Stimulated activated naive CD8-positive, alpha-beta T cell treated with anti-CD3 and anti-CD28 coated beads, Interleukin-15, Interleukin-2, amounts not matched to agents 100 ng/mL and 50 ng/mL, for 24 hours (primary cell): ENCODE measurements around the gene SSNA1.

Source experiments
- H3K27ac Mint-ChIP-seq: one replicate; pipeline ENCODE4 v1.8.0; 2021; ENCODE audit warnings: mild to moderate bottlenecking, mixed read lengths
- H3K27me3 Mint-ChIP-seq: one replicate; pipeline ENCODE4 v1.8.0; 2021; ENCODE audit warnings: mixed read lengths
- H3K36me3 Mint-ChIP-seq: one replicate; pipeline ENCODE4 v1.8.0; 2021; ENCODE audit warnings: low read depth, mixed read lengths
- H3K4me1 Mint-ChIP-seq: one replicate; pipeline ENCODE4 v1.8.0; 2021; ENCODE audit warnings: low read depth, mixed read lengths
- H3K4me3 Mint-ChIP-seq: one replicate; pipeline ENCODE4 v1.8.0; 2021; ENCODE audit warnings: mild to moderate bottlenecking, mixed read lengths
- H3K9me3 Mint-ChIP-seq: one replicate; pipeline ENCODE4 v1.8.0; 2021; ENCODE audit warnings: mixed read lengths

SSNA1 gene

GRCh38 chr9:137188490-137189296 is at the start of gene SSNA1, which contains the start of gene ANAPC2:
Gene SSNA1 (plus strand): TSS chr9:137188676. CDS start chr9:137188727, 51 bp downstream.
Gene ANAPC2 (minus strand): TSS chr9:137188560. CDS start chr9:137188532, 28 bp downstream.
- Mint-ChIP-seq H3K36me3 (peaks cover 9% of the 10 kb centered on the region), H3K4me3 (peak within 1 kb of the TSS; percentile 95), H3K4me1 (peaks cover 36% of the 10 kb centered on the region)

DNA sequence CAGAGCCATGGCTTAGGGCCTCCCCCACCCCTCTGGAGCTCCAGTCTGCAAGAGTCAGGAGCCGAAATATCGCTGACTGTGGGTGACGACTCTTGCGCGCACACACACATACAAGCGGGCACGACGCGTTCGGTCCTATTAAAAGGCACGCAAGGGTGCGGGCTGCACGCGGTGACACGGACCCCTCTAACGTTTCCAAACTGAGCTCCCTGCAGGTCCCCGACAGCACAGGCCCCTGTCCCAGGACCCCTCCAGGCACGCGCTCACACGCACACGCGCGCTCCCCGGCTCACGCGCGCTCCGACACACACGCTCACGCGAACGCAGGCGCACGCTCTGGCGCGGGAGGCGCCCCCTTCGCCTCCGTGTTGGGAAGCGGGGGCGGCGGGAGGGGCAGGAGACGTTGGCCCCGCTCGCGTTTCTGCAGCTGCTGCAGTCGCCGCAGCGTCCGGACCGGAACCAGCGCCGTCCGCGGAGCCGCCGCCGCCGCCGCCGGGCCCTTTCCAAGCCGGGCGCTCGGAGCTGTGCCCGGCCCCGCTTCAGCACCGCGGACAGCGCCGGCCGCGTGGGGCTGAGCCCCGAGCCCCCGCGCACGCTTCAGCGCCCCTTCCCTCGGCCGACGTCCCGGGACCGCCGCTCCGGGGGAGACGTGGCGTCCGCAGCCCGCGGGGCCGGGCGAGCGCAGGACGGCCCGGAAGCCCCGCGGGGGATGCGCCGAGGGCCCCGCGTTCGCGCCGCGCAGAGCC is 49.6 kb upstream of the SSNA1 start, which contains the start of gene GRIN1:
GRIN1 (plus strand) TSS at position 433 of the 746 bp plus-strand sequence. CDS start 333 bp downstream, outside the sequence.
- H3K4me3 Mint-ChIP-seq: no peak within 1 kb of the TSS
- H3K9me3 Mint-ChIP-seq: no peaks in the 10 kb centered on the region
- H3K27me3 Mint-ChIP-seq: peaks cover 60% of the 10 kb centered on the region
- H3K27ac Mint-ChIP-seq: no peak within 1 kb of the TSS
- H3K36me3 Mint-ChIP-seq: no peaks in the 10 kb centered on the region
- peaks cover 2% of the 10 kb centered on the region for H3K4me1 Mint-ChIP-seq

More at GRCh38 chr9:137188490-137189296, at the start of gene SSNA1, which contains the start of gene ANAPC2:
- Mint-ChIP-seq H3K27me3 (no peaks in the 10 kb centered on the region), H3K9me3 (no peaks in the 10 kb centered on the region), H3K27ac (peak within 1 kb of the TSS; percentile 93)

GRCh38 chr9:137139468-137140150 is 48.9 kb upstream of the SSNA1 start:
- Mint-ChIP-seq H3K36me3 (no peaks in the 10 kb centered on the region), H3K27ac (no peak overlapping the region), H3K9me3 (no peaks in the 10 kb centered on the region), H3K27me3 (peaks cover 61% of the 10 kb centered on the region), H3K4me1 (peaks cover 2% of the 10 kb centered on the region), H3K4me3 (no peak overlapping the region)

- H3K4me3 Mint-ChIP-seq: no peak overlapping the region
- H3K9me3 Mint-ChIP-seq: no peaks in the 10 kb centered on the region
- peaks cover 57% of the 10 kb centered on the region for H3K27me3 Mint-ChIP-seq
- H3K4me1 Mint-ChIP-seq: peaks cover 2% of the 10 kb centered on the region
- H3K36me3 Mint-ChIP-seq: no peaks in the 10 kb centered on the region
- H3K27ac Mint-ChIP-seq: no peak overlapping the region
Measured at GRCh38 chr9:137140151-137141012, 48.1 kb upstream of the SSNA1 start.

DNA sequence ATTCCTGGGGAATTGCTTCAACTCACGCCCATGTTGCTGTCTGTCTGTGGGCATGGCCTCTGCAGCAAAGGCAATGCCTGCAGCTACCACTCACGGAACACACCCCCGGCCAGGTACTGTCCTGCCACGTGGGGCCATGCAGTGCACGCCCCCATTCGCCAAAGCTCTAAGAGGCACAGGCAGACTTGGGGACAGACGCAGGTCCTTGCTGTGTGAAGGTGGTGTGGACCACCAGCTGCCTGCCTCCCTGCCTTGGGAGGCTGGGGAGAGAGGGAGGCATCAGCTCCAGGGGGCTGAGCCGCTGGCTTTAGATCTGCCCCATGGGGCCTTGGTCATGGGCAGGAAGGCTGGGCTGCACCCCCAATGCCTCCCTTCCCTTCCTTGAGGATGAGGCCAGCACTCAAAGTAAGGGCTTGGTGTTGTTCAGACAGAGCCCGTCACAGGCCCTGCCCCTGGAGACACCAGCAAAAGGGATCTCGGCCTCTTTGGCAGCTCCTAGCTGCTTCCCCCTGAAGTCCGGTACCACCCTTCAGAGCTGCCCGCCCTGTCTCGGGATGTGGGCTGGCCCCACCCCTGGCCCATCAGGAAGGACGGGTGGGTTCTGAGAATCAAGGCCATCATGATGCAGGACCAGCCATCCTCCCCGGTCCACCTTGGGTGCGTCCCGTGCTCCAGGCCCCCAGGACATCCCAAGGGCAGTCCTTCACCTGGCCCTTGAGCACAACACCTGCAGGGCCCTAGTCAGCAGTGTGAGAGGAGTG is 47.2 kb upstream of the SSNA1 start:
- Mint-ChIP-seq H3K36me3 (no peaks in the 10 kb centered on the region), H3K27ac (no peak overlapping the region), H3K4me1 (peaks cover 2% of the 10 kb centered on the region), H3K4me3 (no peak overlapping the region), H3K9me3 (no peaks in the 10 kb centered on the region), H3K27me3 (peaks cover 50% of the 10 kb centered on the region)

DNA sequence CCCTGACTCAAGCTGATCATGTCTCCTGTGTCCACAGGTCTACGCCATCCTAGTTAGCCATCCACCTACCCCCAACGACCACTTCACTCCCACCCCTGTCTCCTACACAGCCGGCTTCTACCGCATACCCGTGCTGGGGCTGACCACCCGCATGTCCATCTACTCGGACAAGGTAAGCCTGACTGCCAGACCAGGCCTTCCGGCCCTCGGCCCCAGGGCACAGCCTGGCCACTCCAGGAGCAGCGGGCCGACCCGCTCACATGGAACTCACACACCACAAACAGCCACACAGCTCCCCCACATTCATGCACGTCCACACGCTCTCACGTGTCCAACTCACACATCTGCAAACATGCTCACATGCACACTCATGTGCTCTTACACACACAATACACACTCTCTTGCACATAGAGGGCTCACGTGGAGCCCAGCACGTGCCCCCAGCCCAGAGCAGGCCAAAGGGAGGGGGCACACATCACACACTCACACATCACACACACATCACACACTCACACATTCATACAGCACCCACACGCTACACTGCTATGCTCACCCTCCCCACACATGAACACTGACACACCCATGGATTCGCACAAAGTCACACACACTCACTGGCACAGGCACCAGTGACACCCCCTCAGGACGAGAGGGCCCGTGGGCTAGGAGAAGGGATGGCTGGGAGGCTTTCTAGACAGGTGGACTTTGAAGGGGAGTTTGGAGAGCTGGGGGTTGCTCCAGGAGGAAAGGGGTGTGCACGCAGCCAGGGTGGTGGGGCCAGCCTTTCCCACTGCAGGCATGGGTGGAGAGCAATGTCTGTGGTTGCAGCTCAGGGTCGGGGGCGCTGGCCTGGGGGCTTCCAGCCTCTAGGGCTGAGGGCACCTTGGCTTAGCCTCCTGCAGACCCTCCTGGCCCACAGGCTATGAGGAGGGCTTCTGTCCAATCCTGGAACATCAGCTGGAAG is 46.2 kb upstream of the SSNA1 start:
- Mint-ChIP-seq H3K27ac (no peak overlapping the region), H3K27me3 (peaks cover 47% of the 10 kb centered on the region), H3K4me1 (peaks cover 2% of the 10 kb centered on the region), H3K36me3 (no peaks in the 10 kb centered on the region), H3K4me3 (no peak overlapping the region), H3K9me3 (no peaks in the 10 kb centered on the region)

DNA sequence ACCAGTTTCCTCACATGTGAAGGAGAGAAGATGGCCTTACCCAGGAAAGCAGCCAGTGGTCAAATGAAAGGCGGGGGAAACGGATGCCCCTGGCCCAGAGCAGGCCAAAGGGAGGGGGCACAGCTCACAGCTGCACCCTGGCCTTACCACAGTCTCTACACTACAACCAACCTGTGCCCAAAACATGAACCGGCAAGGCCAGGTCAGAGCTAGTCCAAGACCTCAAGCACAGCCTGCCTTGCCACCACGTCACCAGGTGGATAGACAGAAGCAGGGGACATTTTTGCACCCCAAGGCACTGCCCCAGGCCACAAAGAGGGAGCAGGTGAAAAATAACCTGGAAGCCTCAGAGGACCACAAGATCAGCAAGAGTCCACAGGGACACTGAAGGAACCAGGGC is 45.0 kb upstream of the SSNA1 start:
- peaks cover 38% of the 10 kb centered on the region for H3K27me3 Mint-ChIP-seq
- no peak overlapping the region for H3K4me3 Mint-ChIP-seq
- H3K27ac Mint-ChIP-seq: no peak overlapping the region
- H3K9me3 Mint-ChIP-seq: no peaks in the 10 kb centered on the region
- peaks cover 2% of the 10 kb centered on the region for H3K4me1 Mint-ChIP-seq
- H3K36me3 Mint-ChIP-seq: no peaks in the 10 kb centered on the region

GRCh38 chr9:137145731-137146526 is 42.5 kb upstream of the SSNA1 start:
- Mint-ChIP-seq H3K27ac (no peak overlapping the region), H3K4me3 (no peak overlapping the region), H3K36me3 (no peaks in the 10 kb centered on the region)

DNA sequence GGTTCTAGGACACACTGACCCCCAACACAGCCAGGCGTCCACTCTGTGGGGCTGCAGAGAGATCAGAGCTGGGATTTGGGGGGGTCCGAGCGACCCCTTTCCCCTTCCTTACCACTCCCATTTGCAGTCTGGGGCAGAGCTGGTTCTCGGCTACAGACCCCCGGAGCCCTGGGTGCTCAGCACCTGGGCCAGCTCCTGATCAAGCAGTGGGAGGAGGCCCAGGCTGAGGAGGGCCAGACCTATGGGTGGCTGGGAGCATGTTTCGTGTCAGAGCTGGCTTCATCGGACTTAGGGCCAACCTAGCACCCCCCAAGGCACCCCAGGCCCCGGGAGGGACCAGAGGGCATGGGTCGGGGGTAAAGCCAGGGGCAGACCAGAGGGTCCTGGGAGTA is 42.0 kb upstream of the SSNA1 start:
- no peaks in the 10 kb centered on the region for H3K9me3 Mint-ChIP-seq
- H3K27ac Mint-ChIP-seq: no peak overlapping the region
- peaks cover 10% of the 10 kb centered on the region for H3K4me1 Mint-ChIP-seq
- no peaks in the 10 kb centered on the region for H3K36me3 Mint-ChIP-seq
- H3K4me3 Mint-ChIP-seq: no peak overlapping the region
- peaks cover 20% of the 10 kb centered on the region for H3K27me3 Mint-ChIP-seq

More at GRCh38 chr9:137145731-137146526, 42.5 kb upstream of the SSNA1 start:
- Mint-ChIP-seq H3K9me3 (no peaks in the 10 kb centered on the region), H3K27me3 (peaks cover 22% of the 10 kb centered on the region), H3K4me1 (peaks cover 6% of the 10 kb centered on the region)

GRCh38 chr9:137147091-137147792 is 41.2 kb upstream of the SSNA1 start:
- Mint-ChIP-seq H3K27me3 (peaks cover 14% of the 10 kb centered on the region), H3K27ac (no peak overlapping the region), H3K4me3 (no peak overlapping the region), H3K9me3 (no peaks in the 10 kb centered on the region), H3K36me3 (no peaks in the 10 kb centered on the region), H3K4me1 (peaks cover 14% of the 10 kb centered on the region)

DNA sequence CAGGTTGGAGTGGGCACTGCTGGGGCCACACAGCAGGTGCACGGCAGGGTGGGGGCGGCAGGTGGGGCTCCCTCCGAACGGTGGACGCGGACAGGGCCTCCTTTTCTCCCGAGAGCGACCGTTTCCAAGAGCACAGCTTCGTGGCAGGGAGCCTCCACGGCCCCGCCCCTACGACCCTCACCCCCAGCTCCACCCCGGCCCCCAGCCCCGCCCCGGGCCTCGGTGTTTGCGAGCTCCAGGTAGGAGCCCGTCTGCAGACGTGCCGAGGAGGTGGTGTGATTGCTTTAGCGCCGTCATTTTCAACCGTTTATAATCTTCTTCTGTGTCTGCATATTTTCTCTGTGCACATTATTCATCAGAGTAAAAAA is 40.7 kb upstream of the SSNA1 start:
- no peaks in the 10 kb centered on the region for H3K36me3 Mint-ChIP-seq
- no peaks in the 10 kb centered on the region for H3K9me3 Mint-ChIP-seq
- peaks cover 14% of the 10 kb centered on the region for H3K4me1 Mint-ChIP-seq
- H3K4me3 Mint-ChIP-seq: no peak overlapping the region
- H3K27me3 Mint-ChIP-seq: peaks cover 10% of the 10 kb centered on the region
- no peak overlapping the region for H3K27ac Mint-ChIP-seq

- no peaks in the 10 kb centered on the region for H3K36me3 Mint-ChIP-seq
- no peak overlapping the region for H3K27ac Mint-ChIP-seq
- no peaks in the 10 kb centered on the region for H3K9me3 Mint-ChIP-seq
- no peak overlapping the region for H3K4me3 Mint-ChIP-seq
- peaks cover 14% of the 10 kb centered on the region for H3K4me1 Mint-ChIP-seq
- peaks cover 10% of the 10 kb centered on the region for H3K27me3 Mint-ChIP-seq
Measured at GRCh38 chr9:137148242-137148641, 40.2 kb upstream of the SSNA1 start.
